HG03025 (cell line): ENCODE measurements around the gene TAT.

Source experiments
- ATAC-seq: cut with Tn5 transposase; IDR thresholded peaks from one replicate; pipeline ENCODE4 v1.9.1; 2021; ENCODE audit warnings: mild to moderate bottlenecking, moderate library complexity; ENCODE audit not compliant: unreplicated experiment, low FRiP score

TAT gene

GRCh38 chr16:71552698-71553503 lies 24.0 kb downstream of the TAT start:
- ATAC-seq: no peak

GRCh38 chr16:71547168-71547567 lies 29.7 kb downstream of the TAT start:
- no peak for ATAC-seq

GRCh38 chr16:71542377-71542776 lies 34.5 kb downstream of the TAT start:
- no peak for ATAC-seq

GRCh38 chr16:71537643-71538042 lies 39.2 kb downstream of the TAT start:
- no peak for ATAC-seq

GRCh38 chr16:71536752-71537499 lies 40.0 kb downstream of the TAT start:
- ATAC-seq: no peak

- ATAC-seq: no peak
Observed at GRCh38 chr16:71532366-71532765, 44.5 kb downstream of the TAT start.

GRCh38 chr16:71528863-71529262 lies 48.0 kb downstream of the TAT start:
- no peak for ATAC-seq

- ATAC-seq: no peak
Observed at GRCh38 chr16:71528257-71528656, 48.6 kb downstream of the TAT start.

- no peak for ATAC-seq
Observed at GRCh38 chr16:71526111-71526631, 50.7 kb downstream of the TAT start, which contains the start of gene CHST4. CHST4 (plus strand) TSS chr16:71526426; CDS start chr16:71536678, 10,252 bp downstream.

GRCh38 chr16:71524566-71525553 lies 52.0 kb downstream of the TAT start:
- no peak for ATAC-seq

GRCh38 chr16:71520550-71520949 lies 56.3 kb downstream of the TAT start:
- no peak for ATAC-seq
